ENCODE measurements around the gene SLC23A3.
"Not testable (repeated sequence)": the region's sequence is repeated elsewhere in the genome, so short reads cannot be mapped to it uniquely, and the experiment has no call there.

SLC23A3 gene

GRCh38 chr2:219204425-219205164 is 34.8 kb upstream of the SLC23A3 start:
- DNase-seq (ENCODE audit: low read depth in 2 of 2): no peak

- not testable (repeated sequence) for DNase-seq (ENCODE audit: low read depth in 2 of 2)
Observed at GRCh38 chr2:219201331-219201730, 31.5 kb upstream of the SLC23A3 start.

- not testable (repeated sequence) for DNase-seq (ENCODE audit: low read depth in 2 of 2)
Observed at GRCh38 chr2:219200502-219201326, 30.9 kb upstream of the SLC23A3 start.

- DNase-seq (ENCODE audit: low read depth in 2 of 2): no peak
Observed at GRCh38 chr2:219199470-219200211, 29.8 kb upstream of the SLC23A3 start.

- no peak for DNase-seq (ENCODE audit: low read depth in 2 of 2)
Observed at GRCh38 chr2:219198974-219199373, 29.1 kb upstream of the SLC23A3 start.

GRCh38 chr2:219197388-219197787 is 27.6 kb upstream of the SLC23A3 start:
- DNase-seq (ENCODE audit: low read depth in 2 of 2): no peak

- no peak for DNase-seq (ENCODE audit: low read depth in 2 of 2)
Observed at GRCh38 chr2:219186754-219187456, 17.1 kb upstream of the SLC23A3 start.

GRCh38 chr2:219184121-219184520 is 14.3 kb upstream of the SLC23A3 start:
- DNase-seq (ENCODE audit: low read depth in 2 of 2): no peak

- no peak for DNase-seq (ENCODE audit: low read depth in 2 of 2)
Observed at GRCh38 chr2:219183151-219183772, 13.4 kb upstream of the SLC23A3 start.

- no peak for DNase-seq (ENCODE audit: low read depth in 2 of 2)
Observed at GRCh38 chr2:219182331-219183150, 12.7 kb upstream of the SLC23A3 start.

- no peak for DNase-seq (ENCODE audit: low read depth in 2 of 2)
Observed at GRCh38 chr2:219181531-219181930, 11.7 kb upstream of the SLC23A3 start.

GRCh38 chr2:219180961-219181360 is 11.1 kb upstream of the SLC23A3 start:
- DNase-seq (ENCODE audit: low read depth in 2 of 2): no peak

GRCh38 chr2:219179601-219180465 is 10.0 kb upstream of the SLC23A3 start:
- DNase-seq (ENCODE audit: low read depth in 2 of 2): no peak

GRCh38 chr2:219178377-219179175 is 8.7 kb upstream of the SLC23A3 start:
- no peak for DNase-seq (ENCODE audit: low read depth in 2 of 2)

- DNase-seq (ENCODE audit: low read depth in 2 of 2): peak; percentile 58 to 59
Observed at GRCh38 chr2:219177552-219178376, 7.9 kb upstream of the SLC23A3 start, which contains the start of gene RETREG2. TSS of gene RETREG2 (plus strand) at chr2:219178275. CDS start at chr2:219178353, 78 bp downstream.

GRCh38 chr2:219176818-219177551 is 7.2 kb upstream of the SLC23A3 start, which contains the start of gene CNPPD1:
TSS of gene CNPPD1 (minus strand) at chr2:219176925. CDS start at chr2:219176828, 97 bp downstream.
- DNase-seq (ENCODE audit: low read depth in 2 of 2): peak; percentile 54 to 70

Measured in activated CD8-positive, alpha-beta memory T cell treated with anti-CD3 and anti-CD28 coated beads for 4 hours (primary cell).